Ascending aorta (tissue), 2 donors: ENCODE data around the gene ADRM1. TPM values are rescaled to one million over a fixed set of nuclear protein-coding genes. Genes with fewer than 3 reads are reported as not detected.

Experiments used
- DNase-seq, 2 donors: peaks; one replicate each; pipeline ENCODE4 v3.0.0-alpha.2; 2019; ENCODE audit warnings: low spot score in 2 of 2
- H3K27ac ChIP-seq, 2 donors: fragments of 200-600 bp; sonication (generic); one replicate each; pipeline ENCODE4 v1.5.1; 2016 to 2017; ENCODE audit warnings: mild to moderate bottlenecking in 1 of 2
- H3K27me3 ChIP-seq: fragments of 200-600 bp; sonication (generic); one replicate; pipeline ENCODE4 v1.5.1; 2017
- H3K36me3 ChIP-seq, 2 donors: fragments of 200-600 bp; sonication (generic); one replicate each; pipeline ENCODE4 v1.5.1; 2016
- H3K4me1 ChIP-seq, 2 donors: fragments of 200-600 bp; sonication (generic); one replicate each; pipeline ENCODE4 v1.5.1; 2016 to 2017; ENCODE audit warnings: mild to moderate bottlenecking in 1 of 2
- H3K4me3 ChIP-seq, 2 donors: fragments of 200-600 bp; sonication (generic); one replicate each; pipeline ENCODE4 v1.5.1; 2016 to 2017; ENCODE audit warnings: mild to moderate bottlenecking in 1 of 2
- H3K9me3 ChIP-seq, 2 donors: fragments of 200-600 bp; sonication (generic); one replicate each; pipeline ENCODE4 v1.5.1; 2016
- CTCF ChIP-seq, 3 experiments: fragments of 200-600 bp in 2 of 3; fragments of 450-650 bp in 1 of 3; sonication (generic) in 2 of 3; IDR thresholded peaks; one replicate each; pipeline ENCODE4 v1.5.1; 2016 to 2019; ENCODE audit warnings: antibody characterized with exemption in 3 of 3, mild to moderate bottlenecking in 1 of 3, moderate library complexity in 1 of 3
- intact Hi-C: fragments of 100-400 bp; cut with DNase I; formaldehyde crosslinking; loops from one replicate; pipeline ENCODE4 v1.15.1; 2023
- total RNA-seq: library from RNA; depleted of rRNA; stranded (reverse); fragments of >200 nt; gene quantifications from one replicate; pipeline ENCODE4 v1.1.0, GENCODE V29; 2016

The ADRM1 gene
- total RNA-seq, 1 donor from 2014 or later, result 236 TPM

- Histone ChIP-seq H3K4me1 (no peaks in the 10 kb centered on the region), H3K27me3 (no peaks in the 10 kb centered on the region), H3K36me3 (peaks cover 71 to 75% of the 10 kb centered on the region in 2 donors), H3K9me3 (no peaks in the 10 kb centered on the region), H3K4me3 (no peak overlapping the region), H3K27ac (no peak overlapping the region)
- no peak for TF ChIP-seq CTCF (IDR thresholded peaks at IDR 0.05)
- no peak for DNase-seq
- intact Hi-C loops, result no loop called here
Measured at GRCh38 chr20:62293946-62294345, 8.9 kb upstream of the ADRM1 start.

GRCh38 chr20:62294516-62294915, 8.3 kb upstream of the ADRM1 start:
- H3K36me3 ChIP-seq, result peaks cover 66 to 71% of the 10 kb centered on the region in 2 donors
- intact Hi-C loops, result no loop called here
- H3K4me1 ChIP-seq, result no peaks in the 10 kb centered on the region

GRCh38 chr20:62296724-62297448, 5.9 kb upstream of the ADRM1 start:
- H3K27me3 ChIP-seq, result no peaks in the 10 kb centered on the region
- H3K4me1 ChIP-seq, result no peaks in the 10 kb centered on the region
- H3K4me3 ChIP-seq, result no peak overlapping the region
- H3K36me3 ChIP-seq, result peaks cover 46 to 54% of the 10 kb centered on the region in 2 donors
- intact Hi-C loops, result no loop called here
- TF ChIP-seq CTCF (IDR thresholded peaks at IDR 0.05), result no peak
- no peaks in the 10 kb centered on the region for H3K9me3 ChIP-seq
- no peak for DNase-seq
- no peak overlapping the region for H3K27ac ChIP-seq

More at GRCh38 chr20:62294516-62294915, 8.3 kb upstream of the ADRM1 start:
- DNase-seq, result no peak
- no peaks in the 10 kb centered on the region for H3K9me3 ChIP-seq
- H3K27ac ChIP-seq, result no peak overlapping the region
- H3K4me3 ChIP-seq, result no peak overlapping the region
- TF ChIP-seq CTCF (IDR thresholded peaks at IDR 0.05), result no peak
- H3K27me3 ChIP-seq, result no peaks in the 10 kb centered on the region

- Histone ChIP-seq H3K4me3 (no peak overlapping the region), H3K9me3 (no peaks in the 10 kb centered on the region), H3K27ac (no peak overlapping the region), H3K36me3 (peaks cover 38 to 46% of the 10 kb centered on the region in 2 donors), H3K4me1 (no peaks in the 10 kb centered on the region), H3K27me3 (no peaks in the 10 kb centered on the region)
- TF ChIP-seq CTCF (IDR thresholded peaks at IDR 0.05), result no peak
- intact Hi-C loops, result no loop called here
- DNase-seq, result no peak
Measured at GRCh38 chr20:62297449-62298227, 5.2 kb upstream of the ADRM1 start.

- intact Hi-C loops, result no loop called here
- H3K36me3 ChIP-seq, result peaks cover 36 to 39% of the 10 kb centered on the region in 2 donors
- no peaks in the 10 kb centered on the region for H3K27me3 ChIP-seq
- no peaks in the 10 kb centered on the region for H3K9me3 ChIP-seq
- H3K4me1 ChIP-seq, result peaks cover 3 to 5% of the 10 kb centered on the region in 2 donors
- no peak overlapping the region for H3K4me3 ChIP-seq
- DNase-seq, result no peak
- H3K27ac ChIP-seq, result no peak overlapping the region
- no peak for TF ChIP-seq CTCF (IDR thresholded peaks at IDR 0.05)
Measured at GRCh38 chr20:62298577-62299249, 4.1 kb upstream of the ADRM1 start.
